ENCODE data around the gene ACTR3.
A peak's percentile ranks its signal among the peaks of the same experiment; 100 is the strongest.
"Not testable (repeated sequence)": the region's sequence is repeated elsewhere in the genome, so short reads cannot be mapped to it uniquely, and the experiment has no call there.

Gene ACTR3

GRCh38 chr2:113926314-113926713 is 36.4 kb downstream of the ACTR3 start:
- Histone ChIP-seq H3K56ac (ENCODE audit: low read length) (no peak overlapping the region), H3K79me1 (ENCODE audit: low read length) (peaks cover 7% of the 10 kb centered on the region), H3K4me2 (ENCODE audit: low read length) (no peak overlapping the region), H3K4me3 (ENCODE audit: low read length) (no peak overlapping the region), H3K36me3 (ENCODE audit: control insufficient read depth, insufficient read depth, low read length) (no peaks in the 10 kb centered on the region), H4K8ac (ENCODE audit: low read depth, low read length) (no peak overlapping the region), H3K79me2 (ENCODE audit: control insufficient read depth, insufficient read depth, low read length) (peaks cover 7% of the 10 kb centered on the region), H2BK5ac (ENCODE audit: low read length) (no peak overlapping the region), H3K4ac (ENCODE audit: low read depth, low read length) (no peak overlapping the region), H3K27me3 (ENCODE audit: insufficient read depth, low read length, poor library complexity) (no peaks in the 10 kb centered on the region), H2BK15ac (replicated peaks; ENCODE audit: low read depth) (no peak overlapping the region), H3K27ac (ENCODE audit: low read depth, low read length) (no peak overlapping the region), H3K4me1 (ENCODE audit: control insufficient read depth, low read depth, low read length) (no peaks in the 10 kb centered on the region), H3K23ac (ENCODE audit: low read length) (no peak overlapping the region), H3K9ac (ENCODE audit: low read length) (no peak overlapping the region), H2AK5ac (ENCODE audit: low read length) (no peak overlapping the region), H3K18ac (ENCODE audit: low read length) (no peak overlapping the region), H4K5ac (ENCODE audit: low read length) (no peak overlapping the region), H2BK120ac (ENCODE audit: low read depth, low read length) (no peak overlapping the region)
- DNase-seq: no peak
- no CpG with 5 or more reads among the region's 3 CpGs for WGBS (ENCODE audit: extremely low coverage, insufficient coverage, low lambda C conversion rate)

- H2BK15ac ChIP-seq (replicated peaks; ENCODE audit: low read depth): no peak overlapping the region
- no peaks in the 10 kb centered on the region for H3K27me3 ChIP-seq (ENCODE audit: insufficient read depth, low read length, poor library complexity)
- no peak overlapping the region for H3K23ac ChIP-seq (ENCODE audit: low read length)
- no peaks in the 10 kb centered on the region for H3K79me2 ChIP-seq (ENCODE audit: control insufficient read depth, insufficient read depth, low read length)
- H3K79me1 ChIP-seq (ENCODE audit: low read length): peaks cover 2% of the 10 kb centered on the region
- peak overlapping the region; percentile 5 for H4K8ac ChIP-seq (ENCODE audit: low read depth, low read length)
- no peak overlapping the region for H3K4ac ChIP-seq (ENCODE audit: low read depth, low read length)
- H3K4me1 ChIP-seq (ENCODE audit: control insufficient read depth, low read depth, low read length): no peaks in the 10 kb centered on the region
- no peak overlapping the region for H3K9ac ChIP-seq (ENCODE audit: low read length)
- no CpG with 5 or more reads among the region's 1 CpG for WGBS (ENCODE audit: extremely low coverage, insufficient coverage, low lambda C conversion rate)
- no peak overlapping the region for H2AK5ac ChIP-seq (ENCODE audit: low read length)
- no peak overlapping the region for H2BK5ac ChIP-seq (ENCODE audit: low read length)
- H3K18ac ChIP-seq (ENCODE audit: low read length): no peak overlapping the region
- peaks cover 1% of the 10 kb centered on the region for H3K36me3 ChIP-seq (ENCODE audit: control insufficient read depth, insufficient read depth, low read length)
- H4K5ac ChIP-seq (ENCODE audit: low read length): no peak overlapping the region
- H3K4me3 ChIP-seq (ENCODE audit: low read length): no peak overlapping the region
- no peak for DNase-seq
- H3K27ac ChIP-seq (ENCODE audit: low read depth, low read length): no peak overlapping the region
- no peak overlapping the region for H2BK120ac ChIP-seq (ENCODE audit: low read depth, low read length)
- H3K4me2 ChIP-seq (ENCODE audit: low read length): no peak overlapping the region
- H3K56ac ChIP-seq (ENCODE audit: low read length): no peak overlapping the region
Measured at GRCh38 chr2:113930448-113930847, 40.6 kb downstream of the ACTR3 start.

- Histone ChIP-seq H3K4me1 (ENCODE audit: control insufficient read depth, low read depth, low read length) (no peaks in the 10 kb centered on the region), H3K27me3 (ENCODE audit: insufficient read depth, low read length, poor library complexity) (no peaks in the 10 kb centered on the region), H3K4me3 (ENCODE audit: low read length) (no peak overlapping the region), H2BK15ac (replicated peaks; ENCODE audit: low read depth) (no peak overlapping the region), H2BK120ac (ENCODE audit: low read depth, low read length) (no peak overlapping the region), H3K9ac (ENCODE audit: low read length) (no peak overlapping the region), H4K8ac (ENCODE audit: low read depth, low read length) (no peak overlapping the region), H4K5ac (ENCODE audit: low read length) (no peak overlapping the region), H3K79me2 (ENCODE audit: control insufficient read depth, insufficient read depth, low read length) (no peaks in the 10 kb centered on the region), H3K4me2 (ENCODE audit: low read length) (no peak overlapping the region), H3K79me1 (ENCODE audit: low read length) (peaks cover 2% of the 10 kb centered on the region), H2BK5ac (ENCODE audit: low read length) (no peak overlapping the region), H3K36me3 (ENCODE audit: control insufficient read depth, insufficient read depth, low read length) (peaks cover 4% of the 10 kb centered on the region), H3K18ac (ENCODE audit: low read length) (no peak overlapping the region), H3K27ac (ENCODE audit: low read depth, low read length) (no peak overlapping the region), H2AK5ac (ENCODE audit: low read length) (no peak overlapping the region), H3K23ac (ENCODE audit: low read length) (no peak overlapping the region), H3K4ac (ENCODE audit: low read depth, low read length) (no peak overlapping the region), H3K56ac (ENCODE audit: low read length) (no peak overlapping the region)
- no peak for DNase-seq
Measured at GRCh38 chr2:113937501-113937900, 47.6 kb downstream of the ACTR3 start.

- Histone ChIP-seq H3K56ac (ENCODE audit: low read length) (no peak overlapping the region), H3K4ac (ENCODE audit: low read depth, low read length) (no peak overlapping the region)
Measured at GRCh38 chr2:113940891-113941290, 51.0 kb downstream of the ACTR3 start.

GRCh38 chr2:113945784-113946183 is 55.9 kb downstream of the ACTR3 start:
- not testable (repeated sequence) for H3K4me3 ChIP-seq (ENCODE audit: low read length); H2BK120ac ChIP-seq (ENCODE audit: low read depth, low read length); H2BK5ac ChIP-seq (ENCODE audit: low read length); H3K4me1 ChIP-seq (ENCODE audit: control insufficient read depth, low read depth, low read length); DNase-seq; H3K9ac ChIP-seq (ENCODE audit: low read length); H3K4ac ChIP-seq (ENCODE audit: low read depth, low read length); H3K79me2 ChIP-seq (ENCODE audit: control insufficient read depth, insufficient read depth, low read length); H3K4me2 ChIP-seq (ENCODE audit: low read length); H3K79me1 ChIP-seq (ENCODE audit: low read length); H3K18ac ChIP-seq (ENCODE audit: low read length); H3K23ac ChIP-seq (ENCODE audit: low read length); H4K8ac ChIP-seq (ENCODE audit: low read depth, low read length); H3K56ac ChIP-seq (ENCODE audit: low read length); H3K27ac ChIP-seq (ENCODE audit: low read depth, low read length); H2AK5ac ChIP-seq (ENCODE audit: low read length); H3K27me3 ChIP-seq (ENCODE audit: insufficient read depth, low read length, poor library complexity); H2BK15ac ChIP-seq (replicated peaks; ENCODE audit: low read depth); H3K36me3 ChIP-seq (ENCODE audit: control insufficient read depth, insufficient read depth, low read length); H4K5ac ChIP-seq (ENCODE audit: low read length)
- WGBS (ENCODE audit: extremely low coverage, insufficient coverage, low lambda C conversion rate): no CpG with 5 or more reads among the region's 2 CpGs

More at GRCh38 chr2:113940891-113941290, 51.0 kb downstream of the ACTR3 start:
- H3K27me3 ChIP-seq (ENCODE audit: insufficient read depth, low read length, poor library complexity): no peaks in the 10 kb centered on the region
- H3K79me2 ChIP-seq (ENCODE audit: control insufficient read depth, insufficient read depth, low read length): no peaks in the 10 kb centered on the region
- H3K27ac ChIP-seq (ENCODE audit: low read depth, low read length): no peak overlapping the region
- H3K18ac ChIP-seq (ENCODE audit: low read length): no peak overlapping the region
- no CpG with 5 or more reads among the region's 5 CpGs for WGBS (ENCODE audit: extremely low coverage, insufficient coverage, low lambda C conversion rate)
- H3K23ac ChIP-seq (ENCODE audit: low read length): no peak overlapping the region
- DNase-seq: no peak
- no peak overlapping the region for H3K9ac ChIP-seq (ENCODE audit: low read length)
- H4K5ac ChIP-seq (ENCODE audit: low read length): no peak overlapping the region
- peaks cover 4% of the 10 kb centered on the region for H3K36me3 ChIP-seq (ENCODE audit: control insufficient read depth, insufficient read depth, low read length)
- H2BK120ac ChIP-seq (ENCODE audit: low read depth, low read length): no peak overlapping the region
- H2AK5ac ChIP-seq (ENCODE audit: low read length): no peak overlapping the region
- H3K4me2 ChIP-seq (ENCODE audit: low read length): no peak overlapping the region
- no peaks in the 10 kb centered on the region for H3K4me1 ChIP-seq (ENCODE audit: control insufficient read depth, low read depth, low read length)
- H2BK5ac ChIP-seq (ENCODE audit: low read length): no peak overlapping the region
- no peak overlapping the region for H4K8ac ChIP-seq (ENCODE audit: low read depth, low read length)
- no peak overlapping the region for H2BK15ac ChIP-seq (replicated peaks; ENCODE audit: low read depth)
- H3K79me1 ChIP-seq (ENCODE audit: low read length): peaks cover 2% of the 10 kb centered on the region
- no peak overlapping the region for H3K4me3 ChIP-seq (ENCODE audit: low read length)

GRCh38 chr2:113950906-113951305 is 61.0 kb downstream of the ACTR3 start:
- no CpG with 5 or more reads among the region's 3 CpGs for WGBS (ENCODE audit: extremely low coverage, insufficient coverage, low lambda C conversion rate)

More at GRCh38 chr2:113950906-113951305, 61.0 kb downstream of the ACTR3 start:
- DNase-seq; H2BK5ac ChIP-seq (ENCODE audit: low read length); H3K23ac ChIP-seq (ENCODE audit: low read length); H3K4me2 ChIP-seq (ENCODE audit: low read length); H3K56ac ChIP-seq (ENCODE audit: low read length); H4K5ac ChIP-seq (ENCODE audit: low read length); H3K4ac ChIP-seq (ENCODE audit: low read depth, low read length); H3K9ac ChIP-seq (ENCODE audit: low read length); H2AK5ac ChIP-seq (ENCODE audit: low read length); H3K4me3 ChIP-seq (ENCODE audit: low read length); H2BK120ac ChIP-seq (ENCODE audit: low read depth, low read length); H4K8ac ChIP-seq (ENCODE audit: low read depth, low read length); H3K27me3 ChIP-seq (ENCODE audit: insufficient read depth, low read length, poor library complexity); H3K18ac ChIP-seq (ENCODE audit: low read length); H3K4me1 ChIP-seq (ENCODE audit: control insufficient read depth, low read depth, low read length); H2BK15ac ChIP-seq (replicated peaks; ENCODE audit: low read depth); H3K79me2 ChIP-seq (ENCODE audit: control insufficient read depth, insufficient read depth, low read length); H3K79me1 ChIP-seq (ENCODE audit: low read length); H3K27ac ChIP-seq (ENCODE audit: low read depth, low read length); H3K36me3 ChIP-seq (ENCODE audit: control insufficient read depth, insufficient read depth, low read length): not testable (repeated sequence)

All from mesendoderm (in vitro differentiated cells).